Uterus (tissue), 4 donors: ENCODE measurements around the gene SH3RF3. TPM values are rescaled to one million over a fixed set of nuclear protein-coding genes. Genes with fewer than 3 reads are reported as not detected.

Source experiments
- DNase-seq, 2 donors: peaks; one replicate each; pipeline ENCODE4 v3.0.0-alpha.2; 2019 to 2020
- H3K27ac ChIP-seq, 2 donors: fragments of 200-600 bp; sonication (generic); 1 replicate in 1 of 2; 2 replicates in 1 of 2; pipeline ENCODE4 v1.5.1; 2016 to 2018
- H3K27me3 ChIP-seq, 2 donors: fragments of 200-600 bp; sonication (generic); one replicate each; pipeline ENCODE4 v1.5.1; 2018 to 2019; ENCODE audit warnings: control low read depth in 1 of 2
- H3K36me3 ChIP-seq, 2 donors: fragments of 200-600 bp; sonication (generic); one replicate each; pipeline ENCODE4 v1.5.1; 2019; ENCODE audit warnings: control low read depth in 1 of 2
- H3K4me1 ChIP-seq, 2 donors: fragments of 200-600 bp; sonication (generic); one replicate each; pipeline ENCODE4 v1.5.1; 2018 to 2019; ENCODE audit warnings: control low read depth in 1 of 2
- H3K4me3 ChIP-seq, 2 donors: fragments of 200-600 bp; sonication (generic); 1 replicate in 1 of 2; 2 replicates in 1 of 2; pipeline ENCODE4 v1.5.1; 2018 to 2019; ENCODE audit warnings: mild to moderate bottlenecking in 1 of 2
- H3K9me3 ChIP-seq, 2 donors: fragments of 200-600 bp; sonication (generic); one replicate each; pipeline ENCODE4 v1.5.1; 2019; ENCODE audit warnings: control low read depth in 1 of 2
- POLR2A ChIP-seq, 2 donors: fragments of 450-650 bp; IDR thresholded peaks; one replicate each; pipeline ENCODE4 v1.6.1; 2016; ENCODE audit warnings: antibody characterized with exemption in 2 of 2, mild to moderate bottlenecking in 1 of 2, moderate library complexity in 1 of 2
- intact Hi-C: fragments of 100-400 bp; cut with DNase I; formaldehyde crosslinking; loops from one replicate; pipeline ENCODE4 v1.15.1; 2023; ENCODE audit warnings: low total_unique reads
- total RNA-seq, 4 donors: library from RNA; depleted of rRNA in 3 of 4; stranded (reverse); fragments of >200 nt in 3 of 4; gene quantifications; one replicate each; pipeline versions ENCODE4 v1.1.0 to v1.2.4, GENCODE V29; 2014 to 2023
- TF ChIP-seq, protein P1 (sequence below), 4 experiments: fragments of 200-600 bp in 2 of 4; fragments of 450-650 bp in 2 of 4; sonication (generic) in 2 of 4; IDR thresholded peaks; one replicate each; pipeline ENCODE4 v1.5.1; 2016 to 2019; ENCODE audit warnings: antibody characterized with exemption in 4 of 4, mild to moderate bottlenecking in 2 of 4, moderate library complexity in 1 of 4
- donor health status: DM: yes; HTN: yes; CAD: no.

Gene SH3RF3
- total RNA-seq, 4 donors from 2014 or later = 5.1 to 10.2 (median 8.7) TPM; not detected in 1

DNA sequence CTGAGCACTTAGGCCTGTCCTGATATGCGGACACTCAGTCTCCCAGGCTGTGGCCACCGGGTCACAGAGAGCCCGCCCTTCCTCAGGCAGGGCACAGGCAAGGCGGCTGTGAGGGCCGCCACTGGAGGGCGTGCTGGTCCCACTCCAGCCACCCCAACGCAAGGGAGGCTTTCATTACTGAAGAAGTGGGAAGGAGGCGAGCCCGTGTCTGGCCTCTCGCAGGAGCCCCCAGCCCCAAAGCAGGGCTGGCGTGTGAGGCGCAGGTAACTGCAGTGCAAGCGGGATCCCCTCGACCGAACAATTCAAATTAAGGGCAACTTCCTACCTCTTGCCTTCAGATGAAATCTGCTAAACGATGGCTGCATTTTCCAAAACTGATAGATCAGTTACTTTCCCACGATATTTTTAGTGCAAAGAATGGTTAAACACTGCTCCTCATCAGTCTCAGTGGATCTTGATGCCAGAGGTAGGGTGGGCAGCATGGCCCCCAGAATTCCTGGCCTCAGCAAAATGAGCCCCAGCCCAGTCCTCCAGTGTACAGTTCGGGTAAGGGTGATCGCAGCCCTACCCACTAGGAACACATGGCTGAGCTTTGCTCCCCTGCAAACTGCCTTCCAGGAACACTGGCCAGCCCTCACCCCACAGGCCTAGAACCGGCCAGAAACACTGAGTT, 387.6 kb downstream of the SH3RF3 start:
- Histone ChIP-seq H3K36me3 (no peaks in the 10 kb centered on the region), H3K4me3 (no peak overlapping the region), H3K9me3 (no peaks in the 10 kb centered on the region), H3K27ac (no peak overlapping the region), H3K4me1 (peaks cover 0 to 5% of the 10 kb centered on the region in 2 donors), H3K27me3 (no peaks in the 10 kb centered on the region)
- DNase-seq = no peak
- no peak for TF ChIP-seq POLR2A (IDR thresholded peaks at IDR 0.05)
- TF ChIP-seq, protein P1, sequence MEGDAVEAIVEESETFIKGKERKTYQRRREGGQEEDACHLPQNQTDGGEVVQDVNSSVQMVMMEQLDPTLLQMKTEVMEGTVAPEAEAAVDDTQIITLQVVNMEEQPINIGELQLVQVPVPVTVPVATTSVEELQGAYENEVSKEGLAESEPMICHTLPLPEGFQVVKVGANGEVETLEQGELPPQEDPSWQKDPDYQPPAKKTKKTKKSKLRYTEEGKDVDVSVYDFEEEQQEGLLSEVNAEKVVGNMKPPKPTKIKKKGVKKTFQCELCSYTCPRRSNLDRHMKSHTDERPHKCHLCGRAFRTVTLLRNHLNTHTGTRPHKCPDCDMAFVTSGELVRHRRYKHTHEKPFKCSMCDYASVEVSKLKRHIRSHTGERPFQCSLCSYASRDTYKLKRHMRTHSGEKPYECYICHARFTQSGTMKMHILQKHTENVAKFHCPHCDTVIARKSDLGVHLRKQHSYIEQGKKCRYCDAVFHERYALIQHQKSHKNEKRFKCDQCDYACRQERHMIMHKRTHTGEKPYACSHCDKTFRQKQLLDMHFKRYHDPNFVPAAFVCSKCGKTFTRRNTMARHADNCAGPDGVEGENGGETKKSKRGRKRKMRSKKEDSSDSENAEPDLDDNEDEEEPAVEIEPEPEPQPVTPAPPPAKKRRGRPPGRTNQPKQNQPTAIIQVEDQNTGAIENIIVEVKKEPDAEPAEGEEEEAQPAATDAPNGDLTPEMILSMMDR (IDR thresholded peaks at IDR 0.05) = no peak
- intact Hi-C loops = no loop called here

DNA sequence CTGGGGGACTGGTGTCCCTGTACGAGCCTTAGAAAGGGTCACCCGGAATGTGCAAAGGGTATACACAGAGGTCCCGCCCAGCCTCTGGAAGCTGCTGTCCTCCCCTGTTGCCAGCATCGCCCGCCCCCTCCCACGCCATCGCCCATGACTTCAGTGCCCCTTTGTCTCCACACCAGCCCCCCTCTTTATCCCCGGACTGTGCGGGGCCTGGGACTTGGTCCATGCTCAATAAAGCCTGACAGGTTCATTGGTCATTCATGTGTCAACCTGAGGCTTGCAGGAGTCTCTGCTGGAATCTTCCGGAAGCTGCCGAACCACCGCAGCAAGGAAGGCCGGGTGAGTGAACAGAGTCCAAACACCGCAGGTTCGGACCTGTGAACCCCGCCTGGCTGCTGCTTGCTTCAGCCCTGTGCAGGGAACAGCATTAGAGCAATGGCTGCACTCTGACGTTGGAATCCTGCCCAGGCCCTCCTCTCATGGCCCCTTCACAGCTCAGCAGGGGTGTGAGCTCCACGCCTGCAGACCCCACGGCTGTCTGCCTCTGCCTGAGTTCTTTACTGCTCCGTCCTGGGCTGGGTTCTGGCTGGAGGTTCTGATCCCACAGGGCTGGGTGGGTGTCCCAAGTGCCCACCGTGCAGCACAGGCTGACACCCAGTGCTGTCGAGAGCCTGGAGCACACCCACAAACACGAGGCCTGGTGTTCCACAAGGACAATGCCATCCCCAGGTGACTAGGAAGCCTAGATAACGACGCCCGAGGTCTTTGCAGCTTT, 388.3 kb downstream of the SH3RF3 start:
- intact Hi-C loops = no loop called here
- H3K4me1 ChIP-seq = peaks cover 0 to 5% of the 10 kb centered on the region in 2 donors
- TF ChIP-seq, protein P1 (IDR thresholded peaks at IDR 0.05) = no peak
- no peak for TF ChIP-seq POLR2A (IDR thresholded peaks at IDR 0.05)
- no peaks in the 10 kb centered on the region for H3K27me3 ChIP-seq
- no peak overlapping the region for H3K27ac ChIP-seq
- H3K9me3 ChIP-seq = no peaks in the 10 kb centered on the region
- no peaks in the 10 kb centered on the region for H3K36me3 ChIP-seq
- no peak for DNase-seq
- H3K4me3 ChIP-seq = no peak overlapping the region

DNA sequence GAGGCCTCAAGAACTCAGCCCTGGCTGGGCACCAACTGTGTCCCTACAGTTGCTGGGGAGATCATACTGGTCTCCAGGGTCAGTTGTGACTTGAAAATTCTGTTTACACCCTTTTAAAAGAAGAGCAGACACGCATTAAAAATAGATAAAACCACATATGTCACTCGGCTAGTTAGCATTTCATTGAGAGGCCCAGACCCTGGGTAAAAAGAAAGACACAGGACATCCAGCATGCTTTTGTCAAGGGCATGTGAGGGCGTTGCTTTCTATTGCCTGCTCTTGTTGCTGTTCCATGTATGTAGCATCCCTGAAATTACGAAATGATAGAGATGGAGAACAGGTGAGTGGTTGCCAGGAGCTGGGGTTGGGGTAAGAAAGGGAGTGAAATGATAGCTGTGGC, 390.5 kb downstream of the SH3RF3 start:
- no peaks in the 10 kb centered on the region for H3K27me3 ChIP-seq
- intact Hi-C loops = no loop called here
- DNase-seq = no peak
- H3K9me3 ChIP-seq = no peaks in the 10 kb centered on the region
- H3K4me3 ChIP-seq = no peak overlapping the region
- H3K4me1 ChIP-seq = no peaks in the 10 kb centered on the region
- H3K36me3 ChIP-seq = no peaks in the 10 kb centered on the region
- TF ChIP-seq POLR2A (IDR thresholded peaks at IDR 0.05) = no peak
- TF ChIP-seq, protein P1 (IDR thresholded peaks at IDR 0.05) = no peak
- no peak overlapping the region for H3K27ac ChIP-seq

DNA sequence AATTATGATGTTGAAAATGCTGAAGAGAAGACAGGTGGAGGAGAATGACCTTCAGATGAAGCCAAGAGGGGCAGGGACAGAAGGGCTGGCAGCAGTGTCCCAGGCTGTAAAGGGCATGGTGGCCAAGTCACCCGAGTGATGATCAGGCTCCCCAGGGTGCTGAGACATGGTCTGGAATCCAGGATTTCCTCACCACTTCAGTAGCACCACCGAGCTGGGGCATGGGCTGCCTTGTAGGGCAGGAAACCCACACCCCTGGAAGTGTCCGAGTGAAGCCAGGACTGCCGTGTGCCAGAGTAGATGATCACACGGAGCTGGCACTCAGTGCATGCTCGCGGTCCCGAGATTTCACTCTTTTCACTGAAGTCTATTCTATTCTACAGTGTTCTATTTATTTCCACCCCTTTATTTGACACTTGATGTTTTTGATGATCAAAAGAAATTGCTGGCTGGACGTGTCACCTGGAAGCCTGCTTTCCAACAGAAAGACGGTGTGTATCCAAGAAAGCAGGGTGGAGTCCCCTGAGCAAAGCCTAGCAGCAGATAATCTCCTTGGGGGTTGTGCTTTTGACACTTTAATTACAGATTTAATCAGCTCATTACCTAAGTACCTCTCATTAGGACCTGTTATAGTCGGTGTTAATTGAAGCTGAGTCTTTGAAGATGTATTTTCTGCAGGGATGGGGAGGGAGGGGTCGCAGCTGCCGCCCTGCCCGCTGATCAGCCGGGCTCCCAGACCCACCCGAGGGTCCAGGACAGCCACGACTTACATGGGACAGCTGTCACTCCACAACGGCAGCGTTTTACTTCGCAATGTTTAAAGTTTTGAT, 392.4 kb downstream of the SH3RF3 start:
- TF ChIP-seq, protein P1 (IDR thresholded peaks at IDR 0.05) = no peak
- intact Hi-C loops = no loop called here
- DNase-seq = no peak

DNA sequence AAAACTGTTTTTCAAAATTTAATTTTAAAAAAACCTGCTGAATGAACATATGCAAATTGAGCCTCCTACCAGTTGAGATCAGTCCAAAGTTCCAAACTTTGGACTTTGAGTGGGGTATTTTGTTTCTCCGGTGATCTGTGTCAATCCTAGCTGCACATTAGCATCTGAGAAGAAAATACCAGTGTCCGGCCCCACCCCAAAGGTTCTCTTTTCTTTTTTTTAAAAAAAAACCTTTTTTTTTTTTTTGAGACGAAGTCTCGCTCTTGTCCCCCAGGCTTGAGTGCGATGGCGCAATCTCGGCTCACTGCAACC, 393.0 kb downstream of the SH3RF3 start:
- no peaks in the 10 kb centered on the region for H3K9me3 ChIP-seq
- H3K27me3 ChIP-seq = no peaks in the 10 kb centered on the region
- intact Hi-C loops = no loop called here
- no peak overlapping the region for H3K4me3 ChIP-seq
- TF ChIP-seq POLR2A (IDR thresholded peaks at IDR 0.05) = no peak
- TF ChIP-seq, protein P1 (IDR thresholded peaks at IDR 0.05) = no peak
- H3K27ac ChIP-seq = no peak overlapping the region
- no peaks in the 10 kb centered on the region for H3K4me1 ChIP-seq
- DNase-seq = no peak
- H3K36me3 ChIP-seq = no peaks in the 10 kb centered on the region

More for the DNA sequence above, 392.4 kb downstream of the SH3RF3 start:
- no peaks in the 10 kb centered on the region for H3K36me3 ChIP-seq
- no peak overlapping the region for H3K27ac ChIP-seq
- H3K27me3 ChIP-seq = no peaks in the 10 kb centered on the region
- no peak overlapping the region for H3K4me3 ChIP-seq
- no peaks in the 10 kb centered on the region for H3K4me1 ChIP-seq
- no peaks in the 10 kb centered on the region for H3K9me3 ChIP-seq
